Astrocyte of the spinal cord (primary cell): ENCODE results near the gene LMBR1L.

Source experiments
- DNase-seq: peaks from one replicate; pipeline ENCODE4 v3.0.0; 2011; ENCODE audit warnings: low read depth, low spot score
- H3K4me3 ChIP-seq: 2 replicates; pipeline ENCODE4 v1.5.1; 2011; ENCODE audit warnings: low read depth, mild to moderate bottlenecking, low read length, moderate library complexity
- in situ Hi-C: cut with HindIII; loops from 2 replicates; pipeline ENCODE4 v1.10.0; 2017; ENCODE audit warnings: low sequenced_read_pairs
- TF ChIP-seq, protein P1 (sequence below): IDR thresholded peaks from 2 replicates; pipeline ENCODE4 v1.5.1; 2012; ENCODE audit warnings: low read depth, mild to moderate bottlenecking, low read length, inconsistent platforms

Gene LMBR1L

DNA sequence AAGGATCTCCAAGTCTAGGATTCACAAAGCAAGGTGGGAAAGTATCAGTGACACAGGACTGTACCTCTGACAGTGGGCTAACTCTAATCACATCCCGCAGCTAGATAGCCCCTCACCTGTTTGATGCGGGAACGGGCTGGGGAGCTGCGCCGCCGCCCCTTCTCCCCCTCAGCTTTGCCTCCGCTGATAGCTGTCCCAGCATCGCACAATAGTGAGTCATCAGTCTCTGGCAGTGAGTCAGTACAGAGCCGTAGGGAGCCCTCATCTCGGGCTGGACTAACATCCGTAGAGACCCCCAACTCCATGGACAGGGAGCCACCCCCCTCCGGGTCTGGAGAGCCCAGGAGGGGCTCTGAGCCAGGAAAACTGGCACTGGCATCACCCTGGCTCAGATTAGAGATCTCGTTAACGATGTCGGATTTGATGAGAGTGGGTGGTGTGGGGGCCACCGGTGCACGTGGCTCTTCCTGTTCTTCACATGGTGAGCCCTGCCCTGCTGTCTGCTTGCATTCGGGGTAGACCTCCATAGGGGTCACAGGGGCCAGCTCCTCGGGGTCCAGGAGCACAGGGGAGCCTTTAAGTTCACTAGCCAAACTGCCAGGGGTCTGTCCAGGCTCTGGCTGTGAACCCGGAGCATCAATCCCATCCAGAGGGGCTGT, 61.0 kb downstream of the LMBR1L start:
- TF ChIP-seq, protein P1, sequence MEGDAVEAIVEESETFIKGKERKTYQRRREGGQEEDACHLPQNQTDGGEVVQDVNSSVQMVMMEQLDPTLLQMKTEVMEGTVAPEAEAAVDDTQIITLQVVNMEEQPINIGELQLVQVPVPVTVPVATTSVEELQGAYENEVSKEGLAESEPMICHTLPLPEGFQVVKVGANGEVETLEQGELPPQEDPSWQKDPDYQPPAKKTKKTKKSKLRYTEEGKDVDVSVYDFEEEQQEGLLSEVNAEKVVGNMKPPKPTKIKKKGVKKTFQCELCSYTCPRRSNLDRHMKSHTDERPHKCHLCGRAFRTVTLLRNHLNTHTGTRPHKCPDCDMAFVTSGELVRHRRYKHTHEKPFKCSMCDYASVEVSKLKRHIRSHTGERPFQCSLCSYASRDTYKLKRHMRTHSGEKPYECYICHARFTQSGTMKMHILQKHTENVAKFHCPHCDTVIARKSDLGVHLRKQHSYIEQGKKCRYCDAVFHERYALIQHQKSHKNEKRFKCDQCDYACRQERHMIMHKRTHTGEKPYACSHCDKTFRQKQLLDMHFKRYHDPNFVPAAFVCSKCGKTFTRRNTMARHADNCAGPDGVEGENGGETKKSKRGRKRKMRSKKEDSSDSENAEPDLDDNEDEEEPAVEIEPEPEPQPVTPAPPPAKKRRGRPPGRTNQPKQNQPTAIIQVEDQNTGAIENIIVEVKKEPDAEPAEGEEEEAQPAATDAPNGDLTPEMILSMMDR, result no peak
- peak; percentile 75 for DNase-seq
- no peak overlapping the region for H3K4me3 ChIP-seq
- in situ Hi-C loops, result no loop called here

DNA sequence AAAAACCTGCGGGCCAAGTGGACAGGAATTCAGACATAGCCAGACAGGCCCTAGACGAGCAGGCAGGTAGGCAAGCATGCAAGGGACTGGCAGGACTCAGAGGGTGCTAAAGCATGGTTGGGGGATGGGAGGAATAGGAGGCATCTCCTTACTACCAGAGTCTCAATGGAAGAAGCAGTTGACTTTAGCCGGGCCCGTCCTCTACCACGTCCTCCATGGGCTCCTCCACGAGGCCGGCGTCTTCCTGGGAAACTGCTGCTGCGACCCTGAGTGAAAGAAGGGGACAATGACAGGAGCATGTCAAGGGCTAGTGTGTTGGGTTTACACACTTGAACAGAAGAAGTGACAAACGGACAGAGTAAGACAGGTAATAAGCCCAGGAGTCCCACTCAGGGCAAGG, 61.7 kb downstream of the LMBR1L start:
- in situ Hi-C loops, result no loop called here
- TF ChIP-seq, protein P1, result no peak
- H3K4me3 ChIP-seq, result no peak overlapping the region
- no peak for DNase-seq
